OCI-LY1 (cell line): ENCODE results near the gene CDR2.

ENCODE experiments used
- EZH2 ChIP-seq: fragments of 200-600 bp; sonication (generic), shearing (Covaris generic); IDR thresholded peaks from 2 replicates; pipeline ENCODE4 v1.8.0; 2017; ENCODE audit warnings: borderline replicate concordance, mixed run types, mild to moderate bottlenecking, antibody characterized with exemption, low read length, moderate library complexity, mixed read lengths
- TF ChIP-seq, protein P1 (sequence below): fragments of 200-600 bp; sonication (generic), shearing (Covaris generic); IDR thresholded peaks from 2 replicates; pipeline ENCODE4 v1.5.1; 2017; ENCODE audit warnings: mild to moderate bottlenecking, antibody characterized with exemption, low read length, moderate library complexity, mixed read lengths

DNA sequence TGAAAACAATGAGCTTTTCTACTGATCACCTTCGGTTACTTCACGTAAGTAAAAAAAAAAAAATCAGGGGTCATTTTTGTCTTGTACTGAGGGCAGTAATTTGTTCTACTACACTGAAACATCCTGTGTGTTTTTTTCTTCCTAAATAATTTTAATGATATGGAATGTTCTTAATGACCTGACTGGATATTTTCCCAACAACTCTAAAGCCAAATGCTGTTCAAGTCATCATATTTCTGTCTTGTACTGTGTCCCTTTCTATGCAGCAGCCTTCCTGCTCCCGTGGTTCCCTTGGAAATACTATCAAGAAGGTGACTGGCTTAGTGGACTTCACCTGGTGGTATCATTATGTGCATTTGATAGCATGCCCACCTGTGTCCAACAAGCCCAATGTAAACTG is 10.8 kb upstream of the CDR2 start:
- TF ChIP-seq, protein P1, sequence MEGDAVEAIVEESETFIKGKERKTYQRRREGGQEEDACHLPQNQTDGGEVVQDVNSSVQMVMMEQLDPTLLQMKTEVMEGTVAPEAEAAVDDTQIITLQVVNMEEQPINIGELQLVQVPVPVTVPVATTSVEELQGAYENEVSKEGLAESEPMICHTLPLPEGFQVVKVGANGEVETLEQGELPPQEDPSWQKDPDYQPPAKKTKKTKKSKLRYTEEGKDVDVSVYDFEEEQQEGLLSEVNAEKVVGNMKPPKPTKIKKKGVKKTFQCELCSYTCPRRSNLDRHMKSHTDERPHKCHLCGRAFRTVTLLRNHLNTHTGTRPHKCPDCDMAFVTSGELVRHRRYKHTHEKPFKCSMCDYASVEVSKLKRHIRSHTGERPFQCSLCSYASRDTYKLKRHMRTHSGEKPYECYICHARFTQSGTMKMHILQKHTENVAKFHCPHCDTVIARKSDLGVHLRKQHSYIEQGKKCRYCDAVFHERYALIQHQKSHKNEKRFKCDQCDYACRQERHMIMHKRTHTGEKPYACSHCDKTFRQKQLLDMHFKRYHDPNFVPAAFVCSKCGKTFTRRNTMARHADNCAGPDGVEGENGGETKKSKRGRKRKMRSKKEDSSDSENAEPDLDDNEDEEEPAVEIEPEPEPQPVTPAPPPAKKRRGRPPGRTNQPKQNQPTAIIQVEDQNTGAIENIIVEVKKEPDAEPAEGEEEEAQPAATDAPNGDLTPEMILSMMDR = no peak
- TF ChIP-seq EZH2 = no peak
